Kidney capillary endothelial cell (primary cell): ENCODE data around the gene TASL.
A peak's percentile ranks its signal among the peaks of the same experiment; 100 is the strongest.
"Not testable (repeated sequence)": the region's sequence is repeated elsewhere in the genome, so short reads cannot be mapped to it uniquely, and the experiment has no call there.

Experiments used
- DNase-seq: peaks from one replicate; pipeline ENCODE4 v3.0.0-alpha.2; 2018; ENCODE audit warnings: low spot score

Gene TASL

DNA sequence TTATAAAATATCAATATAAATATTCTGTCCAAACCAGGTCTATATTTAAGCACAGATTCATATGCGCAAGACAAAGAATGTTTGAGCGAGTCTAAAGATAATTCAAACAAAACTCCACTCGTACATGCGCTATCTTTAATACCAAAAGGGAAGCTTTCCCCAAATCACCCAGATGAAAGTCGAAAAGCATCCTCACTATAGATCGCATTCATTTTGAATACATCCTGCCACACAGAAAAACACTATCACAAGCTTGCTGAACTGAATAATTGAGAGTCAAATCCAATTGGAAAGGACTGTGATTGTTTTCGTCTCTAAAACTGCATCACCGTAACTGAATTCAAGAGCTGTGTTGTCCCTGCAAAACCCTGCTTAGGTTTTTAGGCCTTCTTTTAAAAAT is 685 bp downstream of the TASL start:
- no peak for DNase-seq

DNA sequence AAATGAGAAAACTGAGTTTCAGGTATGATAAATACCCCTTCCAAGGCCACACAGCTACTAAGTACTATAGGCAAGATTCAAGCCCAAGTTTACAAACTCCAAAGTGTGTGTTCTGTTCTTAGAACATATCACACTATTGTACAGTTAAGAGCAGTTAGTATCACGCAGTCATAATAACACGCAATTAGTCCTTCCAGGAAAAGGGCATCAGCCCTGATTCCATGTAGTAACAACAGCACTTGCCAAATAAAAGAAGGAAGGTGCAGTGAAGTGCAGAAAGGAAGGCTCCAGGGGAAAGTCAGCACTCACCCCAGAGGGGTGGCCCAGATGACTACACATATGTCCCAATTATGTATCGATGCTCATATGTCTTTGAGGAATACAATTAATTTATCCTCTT is 4.4 kb downstream of the TASL start:
- DNase-seq, result no peak

DNA sequence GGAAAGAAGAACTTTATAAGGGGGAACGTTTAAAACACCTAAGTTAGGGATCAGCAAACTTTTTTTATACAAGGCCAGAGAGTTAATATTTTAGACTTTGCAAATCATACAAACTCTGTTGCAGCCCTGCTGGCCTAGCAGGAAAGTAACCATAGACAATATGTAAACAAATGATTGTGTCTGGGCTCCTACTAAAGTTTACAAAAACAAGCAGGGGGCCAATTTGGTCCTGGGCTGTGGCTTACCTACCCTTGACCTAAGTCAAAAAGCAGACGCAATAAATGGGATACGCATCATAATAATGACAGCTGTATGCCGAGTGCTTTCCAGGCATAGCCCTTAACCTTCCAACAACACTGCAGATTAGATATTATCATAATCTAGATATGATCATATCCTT is 4.9 kb downstream of the TASL start:
- DNase-seq, result no peak

DNA sequence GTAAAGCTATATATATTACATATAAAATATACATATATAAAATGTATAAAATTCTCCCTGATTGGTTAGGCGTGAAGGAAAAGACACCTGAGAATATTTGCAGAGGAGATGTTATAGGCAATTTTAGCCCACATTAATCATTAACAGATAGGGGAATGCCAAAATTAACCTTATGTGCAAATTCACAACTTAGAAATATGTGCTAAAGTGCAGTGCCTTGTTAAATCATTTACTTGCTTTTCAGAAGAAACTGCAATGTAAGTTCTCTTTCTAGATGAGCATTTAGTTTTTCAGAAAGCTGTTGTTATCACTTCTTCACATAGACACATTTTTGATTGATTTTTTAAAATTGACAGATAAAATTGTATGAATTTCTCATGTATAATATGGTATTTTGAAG is 5.6 kb downstream of the TASL start:
- no peak for DNase-seq

DNA sequence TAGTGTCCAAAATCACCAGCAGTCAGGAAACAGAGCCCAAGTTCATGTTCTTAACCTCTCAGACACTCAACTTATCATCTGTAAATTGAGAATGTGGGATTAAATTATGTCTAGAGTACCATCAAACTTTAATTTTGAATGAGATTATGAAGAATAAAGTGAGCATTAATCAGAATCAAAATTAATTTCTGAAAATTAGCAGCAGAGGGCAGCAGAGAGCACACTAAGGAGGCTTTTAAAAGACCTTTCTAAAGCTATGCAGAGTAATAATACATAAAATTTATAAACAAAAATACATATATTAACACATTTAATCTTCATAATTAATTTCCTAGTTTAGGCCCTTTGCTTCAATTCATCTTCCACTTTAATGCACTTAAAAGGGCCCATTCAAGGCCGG is 7.1 kb downstream of the TASL start:
- peak; percentile 26 for DNase-seq

DNA sequence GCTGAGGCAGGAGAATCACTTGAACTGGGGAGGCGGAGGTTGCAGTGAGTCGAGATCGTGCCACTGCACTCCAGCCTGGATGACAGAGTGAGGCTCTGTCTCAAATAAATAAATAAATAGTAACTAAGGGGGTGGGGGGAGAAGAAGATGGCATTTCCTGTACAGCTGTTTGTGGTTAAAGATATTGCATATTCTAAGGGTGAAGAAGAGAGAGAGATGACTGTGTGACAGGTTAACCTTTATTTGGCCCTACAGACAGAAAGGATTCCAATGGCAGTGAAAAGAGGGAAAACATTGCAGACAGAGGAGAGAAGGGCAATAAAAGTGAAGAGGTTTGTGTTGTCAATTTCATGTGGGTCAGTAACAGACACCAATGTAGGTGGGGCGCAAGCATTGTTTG is 9.4 kb downstream of the TASL start:
- no peak for DNase-seq

DNA sequence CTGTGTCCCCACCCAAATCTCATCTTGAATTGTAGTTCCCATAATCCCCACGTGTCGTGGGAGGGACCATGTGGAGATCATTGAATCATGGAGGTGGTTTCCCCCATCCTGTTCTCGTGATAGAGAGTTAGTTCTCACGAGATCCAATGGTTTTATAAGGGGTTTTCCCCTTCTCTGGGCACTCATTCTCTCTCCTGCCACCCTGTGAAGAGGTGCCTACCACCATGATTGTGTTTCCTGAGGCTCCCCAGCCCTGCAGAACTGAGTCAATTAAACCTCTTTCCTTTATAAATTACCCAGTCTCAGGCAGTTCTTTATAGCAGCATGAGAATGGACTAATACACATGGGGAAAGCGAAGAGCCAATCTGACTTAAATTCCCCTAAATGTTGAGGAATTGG is 14.5 kb downstream of the TASL start:
- not testable (repeated sequence) for DNase-seq

DNA sequence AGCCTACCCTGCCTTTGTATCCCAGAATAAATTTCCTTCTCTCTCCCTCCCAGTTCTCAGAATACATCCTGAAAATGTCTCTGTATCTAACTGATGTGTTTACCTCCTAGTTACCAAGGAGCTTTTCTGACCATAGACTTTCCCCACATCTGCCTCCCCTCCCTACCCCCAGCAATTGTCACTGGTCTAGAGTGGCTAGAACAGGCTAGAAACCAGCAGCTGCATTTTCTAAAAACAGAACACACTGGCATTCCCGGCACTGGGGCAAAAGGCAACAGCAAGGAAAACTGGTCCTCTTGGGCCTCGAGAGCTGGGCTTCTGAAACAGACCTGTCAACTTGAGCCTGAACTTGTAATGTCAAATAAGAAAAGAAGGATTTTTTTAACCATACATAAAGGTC is 16.4 kb downstream of the TASL start:
- no peak for DNase-seq

DNA sequence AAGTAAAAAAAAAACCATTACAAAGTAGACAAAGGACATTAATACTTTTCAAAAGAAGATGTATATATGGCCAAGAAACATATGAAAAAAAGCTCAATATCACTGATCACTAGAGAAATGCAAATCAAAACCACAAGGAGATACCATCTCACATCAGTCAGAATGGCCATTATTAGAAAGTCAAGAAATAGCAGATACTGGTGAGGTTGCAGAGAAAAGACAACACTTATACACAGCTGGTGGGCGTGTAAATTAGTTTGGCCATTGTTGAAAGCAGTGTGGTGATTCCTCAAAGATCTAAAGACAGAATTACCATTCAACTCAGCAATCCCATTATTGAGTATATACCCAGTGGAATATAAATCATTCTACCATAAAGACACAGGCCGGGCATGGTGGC is 39.3 kb downstream of the TASL start:
- no peak for DNase-seq

DNA sequence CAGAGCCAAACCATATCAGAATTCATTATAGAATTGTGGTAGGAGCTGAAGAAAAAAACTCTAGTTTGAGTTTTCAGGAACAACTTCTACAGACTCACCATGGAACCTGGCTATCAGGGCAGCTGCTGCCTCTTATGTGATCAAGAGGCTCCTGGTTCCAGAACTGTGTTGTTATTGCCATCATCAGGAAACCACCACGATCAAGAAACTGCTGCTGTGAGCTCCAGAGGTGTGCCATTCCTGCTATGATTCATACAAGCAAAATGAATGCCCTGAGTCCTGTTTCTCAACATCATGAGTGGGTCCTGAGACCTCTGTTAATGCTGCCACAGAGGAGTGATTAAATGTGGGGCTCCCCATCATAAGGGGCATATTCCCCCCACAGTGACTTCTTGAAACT is 43.7 kb downstream of the TASL start:
- DNase-seq, result no peak

DNA sequence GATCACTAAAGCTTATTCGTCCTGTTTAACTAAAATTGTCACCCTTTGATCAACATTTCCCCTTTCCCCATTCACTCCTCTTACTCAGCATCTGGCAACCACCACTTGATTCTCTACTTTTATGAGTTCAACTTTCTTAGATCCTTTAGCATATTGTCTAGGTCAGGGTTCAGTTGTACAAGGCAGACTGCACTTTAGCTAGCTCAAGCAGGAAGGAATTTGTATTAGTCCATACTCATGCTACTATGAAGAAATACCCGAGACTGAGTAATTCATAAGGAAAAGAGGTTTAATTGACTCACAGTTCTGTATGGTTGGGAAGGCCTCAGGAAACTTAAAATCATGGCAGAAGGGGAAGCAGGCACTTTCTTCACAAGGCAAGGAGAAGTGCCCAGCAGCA is 44.3 kb downstream of the TASL start:
- DNase-seq, result no peak

DNA sequence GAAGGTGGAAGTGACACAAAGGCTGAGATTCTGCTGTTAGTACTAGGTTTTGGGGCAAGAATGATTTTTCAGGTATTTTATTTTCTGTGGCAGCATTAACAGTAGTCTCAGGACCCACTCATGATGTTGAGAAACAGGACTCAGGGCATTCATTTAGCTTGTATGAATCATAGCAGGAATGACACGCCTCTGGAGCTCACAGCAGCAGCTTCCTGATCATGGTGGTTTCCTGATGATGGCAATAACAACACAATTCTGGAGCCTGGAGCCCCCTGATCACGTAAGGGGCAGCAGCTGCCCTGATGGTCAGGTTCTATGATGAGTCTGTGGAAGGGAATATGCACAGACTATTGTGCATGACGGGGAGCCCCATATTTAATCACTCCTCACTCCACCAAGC is 47.0 kb downstream of the TASL start:
- no peak for DNase-seq

DNA sequence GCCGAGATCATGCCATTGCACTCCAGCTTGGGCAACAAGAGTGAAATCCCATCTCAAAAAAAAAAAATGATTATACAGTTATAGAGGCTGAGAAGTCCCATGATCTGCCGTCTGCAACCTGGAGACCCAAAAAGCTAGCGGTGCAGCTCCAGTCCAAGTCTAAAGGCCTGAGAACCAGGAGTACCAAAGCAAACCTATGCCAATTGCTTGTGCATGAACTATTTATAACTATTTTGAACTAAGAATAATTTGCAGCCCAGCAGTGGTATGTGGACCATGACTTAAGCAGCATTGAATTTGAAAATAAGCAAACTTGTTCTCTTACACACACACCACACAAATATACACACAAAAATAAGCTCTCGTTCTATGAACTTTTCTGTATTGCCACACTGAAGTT is 51.8 kb downstream of the TASL start:
- DNase-seq, result no peak

DNA sequence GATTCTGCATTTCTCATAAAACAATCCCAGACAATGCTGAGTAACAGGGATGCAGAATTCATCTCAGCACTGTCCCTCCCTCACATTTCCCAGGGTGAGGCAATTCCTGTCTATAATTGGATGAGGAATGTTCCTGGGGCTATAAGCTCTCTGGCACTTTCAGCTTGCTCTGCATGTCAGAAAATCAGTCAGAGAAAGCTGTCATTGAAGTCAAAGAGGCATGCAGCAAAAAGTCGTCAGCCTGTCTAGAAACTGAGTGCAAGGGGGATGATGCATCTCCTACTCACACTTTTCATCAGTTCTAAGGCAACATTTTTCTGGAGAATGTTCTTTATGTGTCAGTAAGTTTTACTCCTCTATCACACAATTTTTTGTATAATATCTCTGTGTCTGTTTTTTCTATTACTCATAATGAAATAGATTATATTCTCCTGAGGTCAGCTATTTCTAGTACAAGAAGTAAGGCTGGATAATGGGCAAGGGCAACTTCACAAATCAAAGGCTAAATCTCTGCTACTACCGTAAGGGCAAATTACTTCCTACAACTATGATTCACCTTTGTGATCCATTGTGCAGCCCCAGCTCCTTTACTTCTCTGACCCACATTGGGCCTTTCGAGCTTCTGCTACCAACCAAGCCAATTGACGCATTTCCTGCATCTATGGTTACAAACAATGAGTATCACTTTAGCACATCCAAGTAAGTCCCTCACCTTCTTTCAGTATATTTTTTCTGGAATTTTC is 56.0 kb downstream of the TASL start:
- no peak for DNase-seq

DNA sequence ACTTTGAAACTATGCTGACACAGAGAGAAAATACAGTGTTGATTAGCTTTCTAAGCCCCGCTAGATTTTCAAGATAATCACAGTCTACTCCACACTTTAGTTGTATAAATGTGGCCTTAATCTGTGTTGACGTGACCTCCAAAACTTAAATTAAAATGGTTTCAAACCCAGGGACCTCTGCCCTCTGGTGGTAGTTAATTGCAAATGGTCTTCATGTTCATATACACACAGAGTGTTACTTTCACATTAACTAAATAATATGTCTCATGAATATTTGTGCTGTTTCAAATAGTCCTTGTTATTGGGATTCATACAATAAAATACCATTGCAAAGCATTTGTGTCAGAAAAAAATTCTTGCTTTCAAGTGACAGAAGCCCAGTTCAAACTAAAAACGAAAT is 64.3 kb downstream of the TASL start:
- DNase-seq, result no peak
